Endodermal cell (in vitro differentiated cells): ENCODE data around the gene SEM1. TPM values are rescaled to one million over a fixed set of nuclear protein-coding genes. Genes with fewer than 3 reads are reported as not detected.

Experiments used
- DNase-seq: peaks from one replicate; pipeline ENCODE4 v3.0.0-alpha.2; 2017
- H3K27ac ChIP-seq: 2 replicates; pipeline ENCODE4 v1.5.1; 2013; ENCODE audit warnings: mild to moderate bottlenecking, low read depth, low read length, moderate library complexity
- H3K27me3 ChIP-seq: 2 replicates; pipeline ENCODE4 v1.6.1; 2013; ENCODE audit warnings: mild to moderate bottlenecking, low read length, moderate library complexity; ENCODE audit not compliant: insufficient read depth, control insufficient read depth, poor library complexity, severe bottlenecking
- H3K36me3 ChIP-seq: 2 replicates; pipeline ENCODE4 v1.7.0; 2013; ENCODE audit warnings: mild to moderate bottlenecking, low read length, moderate library complexity; ENCODE audit not compliant: control insufficient read depth, insufficient read depth
- H3K4me1 ChIP-seq: one replicate; pipeline ENCODE4 v1.7.0; 2013; ENCODE audit warnings: low read length; ENCODE audit not compliant: control insufficient read depth, insufficient read depth
- H3K4me3 ChIP-seq: 2 replicates; pipeline ENCODE4 v1.5.1; 2013; ENCODE audit warnings: mild to moderate bottlenecking, low read length, moderate library complexity
- H3K9ac ChIP-seq: 2 replicates; pipeline ENCODE4 v1.6.1; 2013; ENCODE audit warnings: mild to moderate bottlenecking, low read length, moderate library complexity; ENCODE audit not compliant: poor library complexity, severe bottlenecking; ENCODE audit errors: extremely low read depth
- H3K9me3 ChIP-seq: 2 replicates; pipeline ENCODE4 v1.6.1; 2013; ENCODE audit warnings: mild to moderate bottlenecking, low read length, moderate library complexity; ENCODE audit not compliant: control insufficient read depth
- H3K27ac Mint-ChIP-seq: 2 replicates; pipeline ENCODE4 v1.8.0; 2020; ENCODE audit warnings: mixed read lengths
- H3K27me3 Mint-ChIP-seq: 2 replicates; pipeline ENCODE4 v1.8.0; 2021; ENCODE audit warnings: mild to moderate bottlenecking, mixed read lengths; ENCODE audit not compliant: insufficient read depth
- H3K36me3 Mint-ChIP-seq: 2 replicates; pipeline ENCODE4 v1.8.0; 2020; ENCODE audit warnings: low read depth, mixed read lengths
- H3K4me1 Mint-ChIP-seq: 2 replicates; pipeline ENCODE4 v1.8.0; 2020; ENCODE audit warnings: mixed read lengths
- H3K4me3 Mint-ChIP-seq: 2 replicates; pipeline ENCODE4 v1.8.0; 2020; ENCODE audit warnings: mild to moderate bottlenecking, moderate library complexity, mixed read lengths
- H3K9me3 Mint-ChIP-seq: 2 replicates; pipeline ENCODE4 v1.8.0; 2020; ENCODE audit warnings: mild to moderate bottlenecking, mixed read lengths
- whole genome bisulfite sequencing, 2 experiments: methylation state at CpG; one replicate each; pipeline versions ENCODE4 v1.1.5 to v1.1.7; 2013; ENCODE audit warnings: missing lambda C conversion rate in 2 of 2, mixed read lengths in 1 of 2; ENCODE audit not compliant: insufficient coverage in 1 of 2, insufficient read length in 1 of 2; 5-methylcytosine and 5-hydroxymethylcytosine counted together
- total RNA-seq, 2 donors: library from RNA; stranded (reverse); fragmentation: NEBNext Ultra II Directional in 1 of 2; extraction: Animal tissue kit (Norgen Biotek cat#: 25700) in 1 of 2; gene quantifications; 2 replicates in 1 of 2; 3 replicates in 1 of 2; pipeline ENCODE4 v1.2.1, GENCODE V29; 2021
- TF ChIP-seq, protein P1 (sequence below): fragments of 200-600 bp; sonication (generic); conservative IDR thresholded peaks from 2 replicates; pipeline ENCODE4 v1.5.0; 2021; ENCODE audit warnings: antibody characterized with exemption, mild to moderate bottlenecking

Gene SEM1
- total RNA-seq, 2 donors from 2014 or later: 85.1 to 127 TPM

DNA sequence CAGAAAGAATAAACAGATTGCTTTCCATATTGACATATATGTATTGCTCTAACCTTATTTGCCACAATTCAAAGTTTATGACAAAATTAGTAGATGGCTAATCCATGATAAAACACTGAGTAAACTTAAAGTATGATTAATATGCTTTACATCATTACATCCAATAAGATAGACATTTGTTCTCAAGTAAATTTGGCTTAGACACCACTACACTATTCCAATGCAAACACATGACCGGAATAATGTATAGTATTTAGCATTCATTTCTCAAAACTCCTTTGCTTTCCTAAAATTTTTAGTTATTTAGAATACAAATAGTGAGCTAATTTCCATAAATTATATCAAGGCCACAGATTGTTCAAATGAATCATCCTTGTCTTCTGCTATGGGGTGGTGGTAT is 20.2 kb downstream of the SEM1 start:
- Histone ChIP-seq H3K9ac (no peak overlapping the region), H3K27ac (no peak overlapping the region), H3K27me3 (no peaks in the 10 kb centered on the region), H3K36me3 (peaks cover 74% of the 10 kb centered on the region), H3K4me1 (no peaks in the 10 kb centered on the region), H3K9me3 (peaks cover 10% of the 10 kb centered on the region), H3K4me3 (no peak overlapping the region)
- Mint-ChIP-seq H3K4me3 (no peak overlapping the region), H3K4me1 (no peaks in the 10 kb centered on the region), H3K36me3 (peaks cover 49% of the 10 kb centered on the region), H3K27me3 (no peaks in the 10 kb centered on the region), H3K27ac (no peak overlapping the region), H3K9me3 (no peaks in the 10 kb centered on the region)
- WGBS, 2 experiments: 100% methylated on average over 1 of the region's 1 CpG; no CpG with 5 or more reads in 1 of the 2 experiments
- TF ChIP-seq, protein P1, sequence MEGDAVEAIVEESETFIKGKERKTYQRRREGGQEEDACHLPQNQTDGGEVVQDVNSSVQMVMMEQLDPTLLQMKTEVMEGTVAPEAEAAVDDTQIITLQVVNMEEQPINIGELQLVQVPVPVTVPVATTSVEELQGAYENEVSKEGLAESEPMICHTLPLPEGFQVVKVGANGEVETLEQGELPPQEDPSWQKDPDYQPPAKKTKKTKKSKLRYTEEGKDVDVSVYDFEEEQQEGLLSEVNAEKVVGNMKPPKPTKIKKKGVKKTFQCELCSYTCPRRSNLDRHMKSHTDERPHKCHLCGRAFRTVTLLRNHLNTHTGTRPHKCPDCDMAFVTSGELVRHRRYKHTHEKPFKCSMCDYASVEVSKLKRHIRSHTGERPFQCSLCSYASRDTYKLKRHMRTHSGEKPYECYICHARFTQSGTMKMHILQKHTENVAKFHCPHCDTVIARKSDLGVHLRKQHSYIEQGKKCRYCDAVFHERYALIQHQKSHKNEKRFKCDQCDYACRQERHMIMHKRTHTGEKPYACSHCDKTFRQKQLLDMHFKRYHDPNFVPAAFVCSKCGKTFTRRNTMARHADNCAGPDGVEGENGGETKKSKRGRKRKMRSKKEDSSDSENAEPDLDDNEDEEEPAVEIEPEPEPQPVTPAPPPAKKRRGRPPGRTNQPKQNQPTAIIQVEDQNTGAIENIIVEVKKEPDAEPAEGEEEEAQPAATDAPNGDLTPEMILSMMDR: no peak
- DNase-seq: no peak

DNA sequence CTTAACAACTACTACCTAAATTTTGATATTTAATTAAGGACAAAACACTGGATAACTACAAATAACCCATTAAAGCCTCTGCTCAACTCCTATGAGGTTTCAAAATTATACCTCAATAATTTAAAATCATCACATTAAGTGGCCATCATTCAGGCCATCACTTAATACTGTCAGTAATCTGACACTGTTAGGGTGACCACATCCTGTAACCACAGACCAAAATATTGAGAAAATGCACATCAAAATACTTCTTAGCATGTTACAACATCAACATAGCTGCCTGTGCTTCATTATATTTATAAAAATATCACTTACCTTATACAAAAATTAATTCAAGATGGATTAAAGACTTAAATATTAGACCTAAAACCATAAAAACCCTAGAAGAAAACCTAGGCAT is 23.3 kb downstream of the SEM1 start:
- Histone ChIP-seq H3K27ac (no peak overlapping the region), H3K9me3 (peaks cover 14% of the 10 kb centered on the region), H3K36me3 (peaks cover 57% of the 10 kb centered on the region), H3K9ac (no peak overlapping the region), H3K4me3 (no peak overlapping the region), H3K4me1 (no peaks in the 10 kb centered on the region), H3K27me3 (no peaks in the 10 kb centered on the region)
- H3K4me1 Mint-ChIP-seq: no peaks in the 10 kb centered on the region
- no peak overlapping the region for H3K4me3 Mint-ChIP-seq
- peaks cover 17% of the 10 kb centered on the region for H3K9me3 Mint-ChIP-seq
- DNase-seq: no peak
- no peaks in the 10 kb centered on the region for H3K27me3 Mint-ChIP-seq
- TF ChIP-seq, protein P1: no peak
- H3K27ac Mint-ChIP-seq: no peak overlapping the region
- H3K36me3 Mint-ChIP-seq: peaks cover 65% of the 10 kb centered on the region

GRCh38 chr7:96685755-96686154 is 23.9 kb downstream of the SEM1 start:
- WGBS, 2 experiments: 95% methylated on average over 1 of the region's 1 CpG; no CpG with 5 or more reads in 1 of the 2 experiments
- Histone ChIP-seq H3K4me1 (no peaks in the 10 kb centered on the region), H3K27me3 (no peaks in the 10 kb centered on the region), H3K4me3 (no peak overlapping the region), H3K9me3 (peaks cover 17% of the 10 kb centered on the region), H3K9ac (no peak overlapping the region), H3K27ac (no peak overlapping the region), H3K36me3 (peaks cover 55% of the 10 kb centered on the region)
- no peak for DNase-seq
- TF ChIP-seq, protein P1: no peak
- Mint-ChIP-seq H3K27me3 (no peaks in the 10 kb centered on the region), H3K4me3 (no peak overlapping the region), H3K9me3 (peaks cover 19% of the 10 kb centered on the region), H3K27ac (no peak overlapping the region), H3K36me3 (peaks cover 62% of the 10 kb centered on the region), H3K4me1 (no peaks in the 10 kb centered on the region)
